Measurements from ENCODE around the gene IL6R.

- TF ChIP-seq CTCF (IDR thresholded peaks at IDR 0.05) (no peak), POLR2AphosphoS5 (IDR thresholded peaks at IDR 0.05) (no peak), POLR2A (IDR thresholded peaks at IDR 0.05) (no peak)
Measured at GRCh38 chr1:154436433-154436832, 31.3 kb downstream of the IL6R start.
